Astrocyte of the hippocampus (primary cell): ENCODE data around the gene KDM4C.

Source experiments
- DNase-seq: peaks from one replicate; pipeline ENCODE4 v3.0.0; 2011; ENCODE audit warnings: low read depth, low spot score

KDM4C gene

GRCh38 chr9:7210854-7211637 is 453.3 kb downstream of the KDM4C start:
- DNase-seq = no peak

DNA sequence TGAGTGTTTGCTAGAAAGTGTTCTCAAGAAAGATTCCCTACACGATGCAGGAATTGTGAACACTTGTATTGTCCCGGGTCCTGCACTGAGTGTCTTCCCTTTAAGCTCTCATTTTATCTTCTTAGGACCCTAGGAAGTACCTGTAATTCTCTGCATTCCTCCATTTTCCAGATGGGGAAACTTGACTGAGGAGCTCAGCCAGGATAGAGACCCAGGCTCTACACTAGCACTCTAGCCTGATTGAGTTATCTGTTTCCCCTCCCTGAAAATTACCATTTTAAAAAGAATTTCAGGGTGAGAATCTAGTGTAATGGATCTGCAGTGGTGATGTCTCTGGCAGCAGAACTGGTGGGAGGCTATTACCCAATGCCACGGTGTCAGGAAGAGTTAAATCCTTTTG is 453.9 kb downstream of the KDM4C start:
- DNase-seq = no peak

DNA sequence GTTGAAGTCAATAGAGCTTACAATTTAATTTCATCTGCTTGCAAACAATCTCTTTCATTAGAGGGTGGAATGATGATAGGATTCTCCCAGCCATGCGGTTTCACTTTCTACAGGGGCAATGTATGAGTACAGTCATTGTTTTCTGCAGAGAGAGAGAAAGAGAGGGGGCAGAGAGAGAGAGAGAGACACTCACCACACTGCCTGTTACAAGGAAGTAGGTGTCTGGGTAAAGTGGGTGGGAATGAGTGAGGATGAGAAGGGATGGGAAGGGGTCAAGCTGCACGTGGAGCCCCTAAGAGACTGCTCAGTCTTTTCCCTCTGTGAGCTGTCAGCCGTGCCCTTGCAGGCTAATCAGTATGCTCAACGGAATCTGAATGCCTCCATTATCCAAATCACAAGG is 454.3 kb downstream of the KDM4C start:
- DNase-seq = peak; percentile 26

DNA sequence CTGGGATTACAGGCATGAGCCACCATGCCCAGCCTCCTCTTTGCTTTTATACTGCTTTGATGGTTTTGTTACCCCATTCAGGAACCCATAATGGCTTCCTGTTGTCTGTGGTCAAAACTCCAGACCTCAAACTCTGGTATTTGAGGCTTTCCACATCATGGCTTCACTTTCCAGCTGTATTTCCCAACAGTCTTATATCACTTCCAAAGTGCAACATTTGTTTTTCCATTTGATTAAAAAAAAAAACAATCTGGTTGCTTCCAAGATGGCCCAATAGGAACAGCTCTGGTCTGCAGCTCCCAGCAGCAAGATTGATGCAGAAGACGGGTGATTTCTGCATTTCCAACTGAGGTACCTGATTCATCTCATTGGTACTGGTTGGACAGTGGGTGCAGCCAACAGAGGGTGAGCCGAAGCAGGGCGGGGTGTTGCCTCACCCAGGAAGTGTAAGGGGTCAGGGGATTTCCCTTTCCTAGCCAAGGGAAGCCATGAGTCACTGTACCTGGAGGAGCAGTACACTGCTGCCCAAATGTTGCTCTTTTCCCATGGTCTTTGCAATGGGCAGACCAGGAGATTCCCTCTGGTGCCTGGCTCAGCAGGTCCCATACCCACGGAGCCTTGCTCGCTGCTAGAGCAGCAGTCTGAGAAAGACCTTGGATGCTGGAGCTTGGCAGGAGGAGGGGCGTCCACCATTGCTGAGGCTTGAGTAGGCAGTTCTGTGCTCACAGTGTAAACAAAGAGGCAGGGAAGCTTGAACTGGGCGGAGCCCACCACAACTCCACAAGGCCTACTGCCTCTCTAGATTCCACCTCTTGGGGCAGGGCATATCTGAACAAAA is 458.4 kb downstream of the KDM4C start:
- peak; percentile 29 for DNase-seq

- DNase-seq = no peak
Measured at GRCh38 chr9:7223981-7224380, 466.2 kb downstream of the KDM4C start.
